Heart left ventricle (tissue), 16 donors: Measurements from ENCODE around the gene UBE2Q2. TPM values are rescaled to one million over a fixed set of nuclear protein-coding genes. Genes with fewer than 3 reads are reported as not detected.

Experiments used
- ATAC-seq, 4 donors: fragments of 200-7000 bp; cut with Tn5 transposase; one replicate each; pipeline ENCODE4 v1.9.1; 2020 to 2022; ENCODE audit warnings: moderate library complexity in 4 of 4, mild to moderate bottlenecking in 3 of 4, moderate number of reproducible peaks in 1 of 4
- DNase-seq, 5 donors: peaks; one replicate each; pipeline ENCODE4 v3.0.0-alpha.2; 2020
- H3K27ac ChIP-seq, 12 donors: fragments of 200-600 bp; sonication (generic) in 4 of 12; one replicate each; pipeline versions ENCODE4 v1.5.0 to v1.8.0; 2016 to 2022; ENCODE audit warnings: mild to moderate bottlenecking in 2 of 12
- H3K27me3 ChIP-seq, 9 donors: fragments of 200-600 bp; sonication (generic) in 2 of 9; one replicate each; pipeline versions ENCODE4 v1.5.1 to v1.8.0; 2016 to 2022; ENCODE audit warnings: mild to moderate bottlenecking in 3 of 9
- H3K36me3 ChIP-seq, 9 donors: fragments of 200-600 bp; sonication (generic) in 2 of 9; one replicate each; pipeline versions ENCODE4 v1.5.0 to v1.8.0; 2018 to 2022; ENCODE audit warnings: mild to moderate bottlenecking in 2 of 9
- H3K4me1 ChIP-seq, 12 donors: fragments of 200-600 bp; sonication (generic) in 4 of 12; one replicate each; pipeline versions ENCODE4 v1.5.0 to v1.8.0; 2016 to 2022; ENCODE audit warnings: mild to moderate bottlenecking in 3 of 12
- H3K4me3 ChIP-seq, 12 donors: fragments of 200-600 bp; sonication (generic) in 4 of 12; one replicate each; pipeline versions ENCODE4 v1.5.0 to v1.8.0; 2017 to 2022; ENCODE audit warnings: mild to moderate bottlenecking in 9 of 12, moderate library complexity in 4 of 12
- H3K9me3 ChIP-seq, 12 donors: fragments of 200-600 bp; sonication (generic) in 4 of 12; one replicate each; pipeline versions ENCODE4 v1.5.0 to v1.8.0; 2016 to 2022; ENCODE audit warnings: mild to moderate bottlenecking in 1 of 12
- POLR2A ChIP-seq, 2 donors: fragments of 450-650 bp; IDR thresholded peaks; one replicate each; pipeline ENCODE4 v1.6.1; 2017; ENCODE audit warnings: antibody characterized with exemption in 2 of 2, mild to moderate bottlenecking in 2 of 2, moderate library complexity in 2 of 2
- WGBS, 4 donors: extraction: QIAGEN DNeasy Blood & Tissue Kit in 2 of 4; methylation state at CpG; one replicate each; pipeline versions ENCODE4 v1.1.5 to v1.1.7; 2013 to 2018; 5-methylcytosine and 5-hydroxymethylcytosine counted together
- intact Hi-C, 10 donors: fragments of 100-400 bp; cut with DNase I; formaldehyde crosslinking; loops; one replicate each; pipeline versions ENCODE4 v1.11.1 to v1.14.2; 2022
- polyA plus RNA-seq, 2 donors: library from polyadenylated mRNA; stranded (reverse); fragments of 200-250 nt; gene quantifications; one replicate each; pipeline ENCODE4 v1.2.3, GENCODE V29; 2013
- total RNA-seq, 9 donors: library from RNA; depleted of rRNA in 2 of 9; stranded (reverse); fragments of >200 nt in 2 of 9; fragmentation: NEBNext Ultra II Directional in 3 of 9; extraction: Animal tissue kit (Norgen Biotek cat#: 25700) in 3 of 9; gene quantifications; one replicate each; pipeline versions ENCODE4 v1.1.0 to v1.2.4, GENCODE V29; 2016 to 2023
- TF ChIP-seq, protein P1 (sequence below), 12 donors: fragments of 200-600 bp; sonication (generic) in 4 of 12; IDR thresholded peaks; one replicate each; pipeline versions ENCODE4 v1.5.0 to v1.8.0; 2018 to 2022; ENCODE audit warnings: antibody characterized with exemption in 12 of 12, mild to moderate bottlenecking in 5 of 12
- donor health status: ischemic (EF 13 %, LVEDD 7.1; RV severe dilation, severe dysfunction).
- donor health status: healthy with polysubstance abuse.
- donor health status: DM: no; HTN: yes; CAD: no.
- donor health status: DM: no; HTN: no; CAD: no.
- donor health status: ischemic (EF 25% LVEDD 6.9; RV normal size, moderate dysfunction).
- donor health status: ischemic (EF 25% LVEDD 5.7; RV mildly dilated, moderate dysfunction).
- donor health status: healthy.
- donor health status: DM: yes; HTN: yes; CAD: no.
- donor health status: ischemic (EF 35%, LVEDD 5.7; RV mildly dilated, moderate dysfunction).
- donor health status: nonischemic (EF 11% LVEDD 7.7; RV severe dilation, severe dysfunction).
- donor health status: DM: yes; HTN: yes; CAD: no.
- donor health status: PGD.
- donor health status: ischemic (EF 29% LVEDD 5.4; RV normal size, mild dysfunction).
- donor health status: nonischemic (EF 23%, LVEDD 6.1; RV moderate dilation, normal function).

Gene UBE2Q2
- total and polyA plus RNA-seq, 11 donors: 13.6 to 39.4 (median 28.4) TPM

DNA sequence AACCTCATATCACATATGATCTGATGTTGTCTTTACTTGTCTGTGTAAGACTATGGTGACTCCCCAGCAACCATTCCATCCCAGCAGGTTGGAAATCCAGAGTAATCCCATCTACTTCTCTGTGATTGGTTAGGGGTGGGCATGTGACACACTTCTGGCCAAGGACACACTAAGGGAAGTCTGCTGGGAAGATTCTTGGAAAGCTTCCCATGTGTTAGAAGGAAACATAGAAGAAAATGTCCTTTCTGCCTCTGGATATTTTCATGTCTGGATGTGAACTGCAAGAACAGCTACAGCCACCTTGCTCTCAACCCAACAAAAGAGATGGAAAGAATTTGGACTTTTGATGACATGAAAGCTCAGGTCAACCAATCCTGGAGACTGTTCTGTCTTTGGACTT is 2.6 kb upstream of the UBE2Q2 start:
- Histone ChIP-seq H3K4me3 (no peak overlapping the region), H3K9me3 (no peaks in the 10 kb centered on the region), H3K36me3 (no peaks in the 10 kb centered on the region), H3K27me3 (no peaks in the 10 kb centered on the region), H3K27ac (peak overlapping the region in 4 of 12 donors; percentile 16 to 30 (median 25)), H3K4me1 (peaks cover 0 to 42% (median 24%) of the 10 kb centered on the region in 12 donors)
- ATAC-seq (peak in 2 of 4 donors; percentile 9 to 52), DNase-seq (peak in 3 of 5 donors; percentile 30 to 48 (median 38))
- TF ChIP-seq, protein P1, sequence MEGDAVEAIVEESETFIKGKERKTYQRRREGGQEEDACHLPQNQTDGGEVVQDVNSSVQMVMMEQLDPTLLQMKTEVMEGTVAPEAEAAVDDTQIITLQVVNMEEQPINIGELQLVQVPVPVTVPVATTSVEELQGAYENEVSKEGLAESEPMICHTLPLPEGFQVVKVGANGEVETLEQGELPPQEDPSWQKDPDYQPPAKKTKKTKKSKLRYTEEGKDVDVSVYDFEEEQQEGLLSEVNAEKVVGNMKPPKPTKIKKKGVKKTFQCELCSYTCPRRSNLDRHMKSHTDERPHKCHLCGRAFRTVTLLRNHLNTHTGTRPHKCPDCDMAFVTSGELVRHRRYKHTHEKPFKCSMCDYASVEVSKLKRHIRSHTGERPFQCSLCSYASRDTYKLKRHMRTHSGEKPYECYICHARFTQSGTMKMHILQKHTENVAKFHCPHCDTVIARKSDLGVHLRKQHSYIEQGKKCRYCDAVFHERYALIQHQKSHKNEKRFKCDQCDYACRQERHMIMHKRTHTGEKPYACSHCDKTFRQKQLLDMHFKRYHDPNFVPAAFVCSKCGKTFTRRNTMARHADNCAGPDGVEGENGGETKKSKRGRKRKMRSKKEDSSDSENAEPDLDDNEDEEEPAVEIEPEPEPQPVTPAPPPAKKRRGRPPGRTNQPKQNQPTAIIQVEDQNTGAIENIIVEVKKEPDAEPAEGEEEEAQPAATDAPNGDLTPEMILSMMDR (IDR thresholded peaks at IDR 0.05): no peak
- no peak for TF ChIP-seq POLR2A (IDR thresholded peaks at IDR 0.05)
- intact Hi-C loops: loop anchor here in 3 of 10 donors (5.0 to 10.0 kb wide), 2 partner anchors 62 to 64 kb away; partner anchors contain the start of gene FBXO22 (in 3 of the 3)

DNA sequence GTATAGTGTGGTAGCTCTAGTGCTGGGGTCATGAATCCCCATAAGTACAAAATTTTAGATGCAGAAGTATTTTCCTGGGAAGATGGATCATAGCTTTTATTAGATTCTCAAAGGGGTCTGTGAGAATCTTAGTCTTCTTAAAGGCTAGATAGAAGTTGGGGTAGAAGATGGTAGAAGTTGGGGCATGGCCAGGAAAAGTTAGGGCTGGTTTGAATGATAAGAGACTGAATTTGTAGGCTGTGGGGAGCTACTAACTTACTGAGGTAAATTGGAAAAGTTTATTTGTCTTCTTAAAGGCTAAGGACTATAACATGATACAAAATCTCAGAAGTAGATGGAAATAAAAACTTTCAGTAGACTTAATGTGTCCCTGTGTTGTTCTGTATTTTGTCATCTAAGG is 1.6 kb upstream of the UBE2Q2 start:
- ATAC-seq: no peak
- TF ChIP-seq, protein P1 (IDR thresholded peaks at IDR 0.05): no peak
- no peak for TF ChIP-seq POLR2A (IDR thresholded peaks at IDR 0.05)
- Histone ChIP-seq H3K36me3 (no peaks in the 10 kb centered on the region), H3K9me3 (no peaks in the 10 kb centered on the region), H3K27me3 (no peaks in the 10 kb centered on the region), H3K4me1 (peaks cover 0 to 45% (median 28%) of the 10 kb centered on the region in 12 donors), H3K27ac (no peak overlapping the region), H3K4me3 (no peak overlapping the region)
- intact Hi-C loops: loop anchor here in 3 of 10 donors (5.0 to 10.0 kb wide), 2 partner anchors 61 to 63 kb away; partner anchors contain the start of gene FBXO22 (in 3 of the 3)
- no peak for DNase-seq

DNA sequence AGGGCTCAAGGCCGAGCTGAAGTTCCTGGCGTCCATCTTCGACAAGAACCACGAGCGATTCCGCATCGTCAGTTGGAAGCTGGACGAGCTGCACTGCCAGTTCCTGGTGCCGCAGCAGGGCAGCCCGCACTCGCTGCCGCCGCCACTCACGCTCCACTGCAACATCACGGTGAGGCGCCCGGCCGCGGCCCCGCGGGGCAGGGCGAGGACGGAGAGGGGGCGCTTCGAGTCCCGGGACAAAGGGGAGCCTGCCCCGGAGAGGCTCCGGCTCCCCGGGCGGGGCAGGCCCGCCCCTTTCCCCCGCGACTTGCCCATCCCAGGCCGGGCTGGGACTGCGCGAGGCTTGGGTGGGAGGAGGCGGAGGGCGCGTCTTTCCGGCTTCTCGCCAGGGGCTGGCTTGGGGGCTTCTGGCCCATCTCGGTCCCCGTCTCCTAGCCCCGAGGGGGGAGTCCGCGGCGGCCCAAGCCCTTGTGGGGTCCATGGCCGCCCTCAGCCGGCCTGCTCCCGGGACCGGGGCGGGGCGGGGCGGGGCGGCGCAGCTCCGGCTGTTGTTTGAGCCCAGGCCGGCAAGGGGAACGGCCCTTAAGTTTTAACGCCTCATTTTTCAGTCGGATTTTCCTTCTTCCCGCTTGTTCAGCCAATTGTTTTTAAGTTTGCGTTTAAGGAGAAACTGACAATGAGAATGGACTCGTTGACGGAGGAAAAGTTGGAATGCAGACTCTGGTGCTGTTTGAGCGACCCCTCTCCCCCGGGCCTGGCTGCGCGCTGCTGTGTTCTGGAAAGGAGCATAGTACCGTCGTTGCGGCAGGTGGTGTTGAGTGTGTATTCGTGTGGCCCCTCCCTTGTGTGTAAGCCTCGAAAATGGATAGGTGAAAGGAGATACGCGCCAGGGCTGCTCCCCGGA is 683 bp downstream of the UBE2Q2 start:
- Histone ChIP-seq H3K4me1 (peaks cover 0 to 61% (median 37%) of the 10 kb centered on the region in 12 donors), H3K4me3 (peak overlapping the region; percentile 66 to 98 (median 94)), H3K9me3 (no peaks in the 10 kb centered on the region), H3K27ac (peak overlapping the region; percentile 87 to 97 (median 94)), H3K27me3 (no peaks in the 10 kb centered on the region), H3K36me3 (no peaks in the 10 kb centered on the region)
- TF ChIP-seq, protein P1 (IDR thresholded peaks at IDR 0.05): peak in 1 of 12 donors; percentile 8
- no peak for TF ChIP-seq POLR2A (IDR thresholded peaks at IDR 0.05)
- WGBS, 4 donors: 0 to 1% (median 1%) methylated on average over 18 to 77 of the region's 77 CpGs
- peak; percentile 76 to 85 (median 80) for ATAC-seq
- DNase-seq: peak; percentile 63 to 85 (median 73)
- intact Hi-C loops: loop anchor here in 4 of 10 donors (2.0 to 10.0 kb wide), 3 partner anchors 58 to 61 kb away; partner anchors contain the start of gene FBXO22 (in 4 of the 4)
